Astrocyte of the spinal cord (primary cell): Measurements from ENCODE around the gene RFX4.

Experiments used
- DNase-seq: peaks from one replicate; pipeline ENCODE4 v3.0.0; 2011; ENCODE audit warnings: low read depth, low spot score
- H3K4me3 ChIP-seq: 2 replicates; pipeline ENCODE4 v1.5.1; 2011; ENCODE audit warnings: low read depth, mild to moderate bottlenecking, low read length, moderate library complexity
- in situ Hi-C: cut with HindIII; loops from 2 replicates; pipeline ENCODE4 v1.10.0; 2017; ENCODE audit warnings: low sequenced_read_pairs
- TF ChIP-seq, protein P1 (sequence below): IDR thresholded peaks from 2 replicates; pipeline ENCODE4 v1.5.1; 2012; ENCODE audit warnings: low read depth, mild to moderate bottlenecking, low read length, inconsistent platforms

The RFX4 gene

DNA sequence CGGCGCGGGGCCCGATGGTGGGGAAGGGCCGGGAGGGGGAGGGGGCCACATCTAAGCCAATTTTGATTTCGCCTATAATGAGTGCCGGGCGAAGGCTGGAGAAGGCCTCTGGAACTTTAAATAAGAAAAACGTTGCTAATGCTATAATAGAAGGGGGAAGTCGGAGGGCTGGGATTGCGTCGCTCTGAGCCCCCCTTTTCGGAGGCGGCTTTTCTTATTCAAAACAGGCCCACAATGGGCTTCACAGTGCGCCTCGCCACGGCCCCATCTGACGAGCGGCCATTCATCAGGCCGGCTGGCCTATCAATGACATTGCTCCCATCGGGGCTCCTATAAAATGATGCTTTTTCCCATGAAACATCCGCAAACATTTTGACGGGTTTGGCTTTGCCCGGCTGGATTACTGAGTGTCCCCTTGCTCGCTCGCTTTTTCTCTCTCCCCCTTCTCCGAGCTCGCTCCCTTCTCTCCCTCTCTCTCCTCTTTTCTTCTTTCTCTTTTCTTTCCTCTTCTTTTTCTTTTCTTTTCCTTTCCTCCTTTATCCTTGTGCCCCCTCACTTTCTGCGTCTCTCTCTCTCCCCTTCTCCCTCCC, at the start of gene RFX4:
TSS of gene RFX4 (plus strand) at position 364 of the 590 bp plus-strand sequence. CDS start 317 bp downstream, outside the sequence.
- in situ Hi-C loops: no loop called here
- peak within 1 kb of the TSS; percentile 5 for H3K4me3 ChIP-seq
- no peak for DNase-seq
- TF ChIP-seq, protein P1, sequence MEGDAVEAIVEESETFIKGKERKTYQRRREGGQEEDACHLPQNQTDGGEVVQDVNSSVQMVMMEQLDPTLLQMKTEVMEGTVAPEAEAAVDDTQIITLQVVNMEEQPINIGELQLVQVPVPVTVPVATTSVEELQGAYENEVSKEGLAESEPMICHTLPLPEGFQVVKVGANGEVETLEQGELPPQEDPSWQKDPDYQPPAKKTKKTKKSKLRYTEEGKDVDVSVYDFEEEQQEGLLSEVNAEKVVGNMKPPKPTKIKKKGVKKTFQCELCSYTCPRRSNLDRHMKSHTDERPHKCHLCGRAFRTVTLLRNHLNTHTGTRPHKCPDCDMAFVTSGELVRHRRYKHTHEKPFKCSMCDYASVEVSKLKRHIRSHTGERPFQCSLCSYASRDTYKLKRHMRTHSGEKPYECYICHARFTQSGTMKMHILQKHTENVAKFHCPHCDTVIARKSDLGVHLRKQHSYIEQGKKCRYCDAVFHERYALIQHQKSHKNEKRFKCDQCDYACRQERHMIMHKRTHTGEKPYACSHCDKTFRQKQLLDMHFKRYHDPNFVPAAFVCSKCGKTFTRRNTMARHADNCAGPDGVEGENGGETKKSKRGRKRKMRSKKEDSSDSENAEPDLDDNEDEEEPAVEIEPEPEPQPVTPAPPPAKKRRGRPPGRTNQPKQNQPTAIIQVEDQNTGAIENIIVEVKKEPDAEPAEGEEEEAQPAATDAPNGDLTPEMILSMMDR: no peak

DNA sequence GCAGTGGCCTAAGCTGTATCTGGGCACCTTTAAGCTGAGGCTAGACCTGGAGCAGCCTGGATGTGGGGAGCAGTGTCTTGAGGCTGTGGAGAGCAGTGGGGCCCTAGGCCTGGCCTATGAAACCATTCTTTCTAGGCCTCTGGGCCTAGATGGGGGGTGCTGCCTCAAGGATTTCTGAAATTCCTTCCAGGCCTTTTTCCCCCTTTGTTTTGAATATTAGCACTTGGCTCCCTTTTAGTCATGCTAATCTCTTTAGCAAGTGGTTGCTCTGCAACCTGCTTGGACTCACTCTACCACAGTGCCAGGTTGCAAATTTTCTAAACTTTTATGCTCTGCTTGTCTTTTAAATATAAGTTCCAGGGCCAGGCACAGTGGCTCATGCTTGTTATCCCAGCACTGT, 41.6 kb upstream of the RFX4 start:
- no peak overlapping the region for H3K4me3 ChIP-seq
- no peak for DNase-seq
- in situ Hi-C loops: no loop called here
- TF ChIP-seq, protein P1: no peak

DNA sequence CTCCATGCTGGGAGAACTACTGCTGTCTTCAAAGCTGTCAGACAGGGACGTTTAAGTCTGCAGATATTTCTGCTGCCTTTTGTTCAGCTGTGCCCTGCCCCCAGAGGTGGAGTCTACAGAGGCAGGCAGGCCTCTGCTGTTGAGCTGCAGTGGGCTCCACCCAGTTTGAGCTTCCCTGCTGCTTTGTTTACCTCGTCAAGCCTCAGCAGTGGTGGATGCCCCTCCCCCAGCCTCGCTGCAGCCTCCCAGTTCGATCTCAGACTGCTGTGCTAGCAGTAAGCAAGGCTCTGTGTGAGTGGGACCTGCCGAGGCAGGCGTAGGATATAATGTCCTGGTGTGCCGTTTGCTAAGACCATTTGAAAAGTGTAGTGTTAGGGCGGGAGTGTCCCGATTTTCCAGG, 31.4 kb upstream of the RFX4 start:
- no peak overlapping the region for H3K4me3 ChIP-seq
- no peak for DNase-seq
- TF ChIP-seq, protein P1: no peak
- in situ Hi-C loops: no loop called here

DNA sequence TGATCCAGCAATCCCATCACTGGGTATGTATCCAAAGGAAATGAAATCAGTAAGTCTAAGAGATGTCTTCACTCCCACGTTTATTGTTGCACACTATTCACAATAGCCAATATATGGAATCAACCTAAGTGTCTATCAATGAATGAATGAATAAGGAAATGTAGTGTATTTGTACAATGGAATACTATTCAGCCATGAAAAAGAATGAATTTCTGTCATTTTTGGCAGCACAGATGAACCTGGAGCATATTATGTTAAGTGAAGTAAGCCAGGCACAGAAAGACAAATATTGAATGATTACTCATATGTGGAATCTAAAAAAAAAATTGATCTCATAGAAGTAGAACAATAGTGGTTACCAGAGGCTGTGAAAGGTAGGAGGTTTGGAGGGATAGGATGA, 30.6 kb upstream of the RFX4 start:
- H3K4me3 ChIP-seq: no peak overlapping the region
- TF ChIP-seq, protein P1: no peak
- no peak for DNase-seq
- in situ Hi-C loops: no loop called here

DNA sequence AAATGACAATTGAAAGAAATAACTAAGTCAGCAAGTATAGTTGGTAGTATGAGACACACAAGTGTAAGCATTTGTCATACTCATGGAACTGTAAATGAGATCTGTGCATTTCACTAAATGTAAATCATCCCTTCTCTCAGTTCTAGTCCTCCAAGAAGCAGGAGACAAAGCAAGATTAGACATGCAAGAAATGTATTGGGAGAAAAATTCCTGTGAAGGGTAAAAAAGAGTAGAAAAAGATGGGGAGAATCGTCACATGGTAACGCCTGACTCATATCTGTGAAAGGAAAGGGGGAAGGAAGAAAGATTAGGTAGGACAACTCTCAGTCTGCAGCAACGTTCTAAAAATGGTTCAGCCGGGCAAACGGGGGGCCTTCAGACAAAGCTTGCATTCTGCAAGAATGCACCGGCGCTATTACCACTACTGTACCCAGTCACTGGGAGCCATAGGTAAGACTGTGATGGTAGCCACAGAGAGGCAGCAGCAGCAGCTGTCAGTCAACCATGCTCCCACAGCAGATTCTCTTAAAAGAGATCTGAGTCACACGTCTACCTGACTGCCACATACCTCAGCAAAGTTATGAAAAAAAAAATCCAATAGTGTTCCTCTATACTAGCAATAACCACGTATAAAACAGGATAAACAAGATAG, 18.0 kb upstream of the RFX4 start:
- TF ChIP-seq, protein P1: no peak
- DNase-seq: no peak
- H3K4me3 ChIP-seq: no peak overlapping the region
- in situ Hi-C loops: no loop called here

DNA sequence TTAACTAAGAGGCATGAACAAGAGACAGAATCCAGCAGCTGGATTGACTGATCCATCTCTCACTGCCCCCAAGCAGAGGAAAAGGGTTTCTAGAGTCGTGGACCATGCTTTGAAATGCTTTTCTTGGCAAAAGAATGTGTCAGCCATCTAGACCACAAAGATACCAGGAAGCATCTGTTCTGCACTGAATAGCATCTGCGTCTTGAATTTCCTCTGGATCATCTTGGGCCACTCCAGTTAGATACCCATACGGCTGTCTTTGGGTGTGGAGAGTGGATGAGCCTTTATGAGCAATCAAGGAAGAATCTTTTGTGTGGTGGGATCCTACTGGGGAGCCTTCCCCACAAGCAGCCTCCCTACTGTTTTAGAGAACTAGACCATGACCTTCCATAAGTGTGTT, 16.0 kb upstream of the RFX4 start:
- TF ChIP-seq, protein P1: no peak
- in situ Hi-C loops: no loop called here
- H3K4me3 ChIP-seq: no peak overlapping the region
- DNase-seq: no peak
